Upper lobe of left lung (tissue), 4 donors: ENCODE results near the gene PLCG2.

Source experiments
- POLR2A ChIP-seq, 4 donors: fragments of 450-650 bp; IDR thresholded peaks; one replicate each; pipeline ENCODE4 v1.5.1; 2016 to 2017; ENCODE audit warnings: antibody characterized with exemption in 4 of 4, mild to moderate bottlenecking in 2 of 4
- POLR2AphosphoS5 ChIP-seq, 2 donors: sonication (generic); formaldehyde crosslinking; IDR thresholded peaks; one replicate each; pipeline ENCODE4 v1.5.1; 2017; ENCODE audit warnings: antibody characterized with exemption in 2 of 2
- TF ChIP-seq, protein P1 (sequence below), 6 experiments: fragments of 450-650 bp in 4 of 6; fragments of 200-600 bp in 2 of 6; sonication (generic) in 2 of 6; IDR thresholded peaks; one replicate each; pipeline ENCODE4 v1.5.1; 2016 to 2019; ENCODE audit warnings: antibody characterized with exemption in 6 of 6

DNA sequence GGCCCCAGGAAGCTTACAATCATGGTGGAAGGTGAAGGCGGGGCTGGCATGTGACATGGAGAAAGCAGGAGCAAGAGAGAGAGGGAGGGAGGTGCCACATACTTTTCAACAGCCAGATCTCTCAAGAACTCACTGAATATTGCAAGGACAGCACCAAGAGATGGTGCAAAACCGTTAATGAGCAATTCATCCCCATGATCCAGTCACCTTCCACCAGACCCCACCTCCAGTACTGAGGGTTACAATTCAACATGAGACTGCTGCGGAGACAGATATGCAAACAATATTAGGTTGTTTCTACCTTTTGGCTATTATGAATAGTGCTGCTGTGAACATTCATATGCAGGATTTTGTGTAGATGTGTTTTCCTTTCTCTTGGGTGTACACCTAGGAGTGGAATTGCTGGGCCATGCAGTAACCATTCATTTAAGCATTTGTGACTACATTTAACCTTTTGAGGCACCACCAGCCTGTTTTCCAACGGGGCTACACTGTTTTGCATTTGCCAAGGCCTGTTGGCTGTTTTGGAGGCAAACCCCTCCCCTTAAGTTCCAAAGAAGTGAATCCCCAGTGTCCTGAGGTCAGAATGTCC is 28.8 kb downstream of the PLCG2 start:
- TF ChIP-seq POLR2AphosphoS5 (IDR thresholded peaks at IDR 0.05) (no peak), POLR2A (IDR thresholded peaks at IDR 0.05) (no peak)
- TF ChIP-seq, protein P1, sequence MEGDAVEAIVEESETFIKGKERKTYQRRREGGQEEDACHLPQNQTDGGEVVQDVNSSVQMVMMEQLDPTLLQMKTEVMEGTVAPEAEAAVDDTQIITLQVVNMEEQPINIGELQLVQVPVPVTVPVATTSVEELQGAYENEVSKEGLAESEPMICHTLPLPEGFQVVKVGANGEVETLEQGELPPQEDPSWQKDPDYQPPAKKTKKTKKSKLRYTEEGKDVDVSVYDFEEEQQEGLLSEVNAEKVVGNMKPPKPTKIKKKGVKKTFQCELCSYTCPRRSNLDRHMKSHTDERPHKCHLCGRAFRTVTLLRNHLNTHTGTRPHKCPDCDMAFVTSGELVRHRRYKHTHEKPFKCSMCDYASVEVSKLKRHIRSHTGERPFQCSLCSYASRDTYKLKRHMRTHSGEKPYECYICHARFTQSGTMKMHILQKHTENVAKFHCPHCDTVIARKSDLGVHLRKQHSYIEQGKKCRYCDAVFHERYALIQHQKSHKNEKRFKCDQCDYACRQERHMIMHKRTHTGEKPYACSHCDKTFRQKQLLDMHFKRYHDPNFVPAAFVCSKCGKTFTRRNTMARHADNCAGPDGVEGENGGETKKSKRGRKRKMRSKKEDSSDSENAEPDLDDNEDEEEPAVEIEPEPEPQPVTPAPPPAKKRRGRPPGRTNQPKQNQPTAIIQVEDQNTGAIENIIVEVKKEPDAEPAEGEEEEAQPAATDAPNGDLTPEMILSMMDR (IDR thresholded peaks at IDR 0.05), result no peak
